Activated B cell treated with CpG ODN at 0.5 μM for 24 hours (primary cell): ENCODE data around the gene PSPN. TPM values are rescaled to one million over a fixed set of nuclear protein-coding genes. Genes with fewer than 3 reads are reported as not detected.

Experiments used
- ATAC-seq: fragments of 200-7000 bp; cut with Tn5 transposase; one replicate; pipeline ENCODE4 v1.10.0; 2021; ENCODE audit warnings: low read depth, mild to moderate bottlenecking, moderate library complexity
- CTCF ChIA-PET: fragments of 350-600 bp; sonication (Branson Sonifier 250); formaldehyde crosslinking; loops from one replicate; lab custom pipeline; 2021; ENCODE audit warnings: antibody characterized with exemption; lab: Charles Lee
- POLR2A ChIA-PET: fragments of 350-600 bp; sonication (Branson Sonifier 250); formaldehyde crosslinking; loops from one replicate; lab custom pipeline; 2021; ENCODE audit warnings: antibody characterized with exemption; lab: Charles Lee
- DNase-seq: peaks from one replicate; pipeline ENCODE4 v3.0.0; 2022
- H3K27ac Mint-ChIP-seq: one replicate; pipeline ENCODE4 v1.8.0; 2020; ENCODE audit warnings: mixed read lengths
- H3K27me3 Mint-ChIP-seq: one replicate; pipeline ENCODE4 v1.8.0; 2021; ENCODE audit warnings: mixed read lengths
- H3K36me3 Mint-ChIP-seq: one replicate; pipeline ENCODE4 v1.8.0; 2021; ENCODE audit warnings: low read depth, mixed read lengths
- H3K4me1 Mint-ChIP-seq: one replicate; pipeline ENCODE4 v1.8.0; 2021; ENCODE audit warnings: mixed read lengths
- H3K4me3 Mint-ChIP-seq: one replicate; pipeline ENCODE4 v1.8.0; 2020; ENCODE audit warnings: mild to moderate bottlenecking, mixed read lengths
- H3K9me3 Mint-ChIP-seq: one replicate; pipeline ENCODE4 v1.8.0; 2020; ENCODE audit warnings: mixed read lengths
- intact Hi-C: fragments of 100-400 bp; cut with micrococcal nuclease; formaldehyde crosslinking; loops from one replicate; pipeline ENCODE4 v1.15.1; 2024
- total RNA-seq: library from RNA; stranded (reverse); gene quantifications from 2 replicates; pipeline ENCODE4 v1.2.3, GENCODE V29; 2022
- TF ChIP-seq, protein P1 (sequence below): fragments of 200-600 bp; IDR thresholded peaks from one replicate; pipeline ENCODE4 v1.8.0; 2022; ENCODE audit warnings: antibody characterized with exemption, mild to moderate bottlenecking

The PSPN gene
- total RNA-seq, 1 donor from 2014 or later, result 2.4 TPM

GRCh38 chr19:6383188-6383587, 7.5 kb upstream of the PSPN start:
- H3K36me3 Mint-ChIP-seq, result peaks cover 86% of the 10 kb centered on the region
- no peaks in the 10 kb centered on the region for H3K4me1 Mint-ChIP-seq
- H3K27ac Mint-ChIP-seq, result no peak overlapping the region
- intact Hi-C loops, result no loop called here
- ChIA-PET POLR2A (no interaction called here), CTCF (no interaction called here)
- ATAC-seq, result no peak
- peaks cover 4% of the 10 kb centered on the region for H3K9me3 Mint-ChIP-seq
- DNase-seq, result no peak
- TF ChIP-seq, protein P1, sequence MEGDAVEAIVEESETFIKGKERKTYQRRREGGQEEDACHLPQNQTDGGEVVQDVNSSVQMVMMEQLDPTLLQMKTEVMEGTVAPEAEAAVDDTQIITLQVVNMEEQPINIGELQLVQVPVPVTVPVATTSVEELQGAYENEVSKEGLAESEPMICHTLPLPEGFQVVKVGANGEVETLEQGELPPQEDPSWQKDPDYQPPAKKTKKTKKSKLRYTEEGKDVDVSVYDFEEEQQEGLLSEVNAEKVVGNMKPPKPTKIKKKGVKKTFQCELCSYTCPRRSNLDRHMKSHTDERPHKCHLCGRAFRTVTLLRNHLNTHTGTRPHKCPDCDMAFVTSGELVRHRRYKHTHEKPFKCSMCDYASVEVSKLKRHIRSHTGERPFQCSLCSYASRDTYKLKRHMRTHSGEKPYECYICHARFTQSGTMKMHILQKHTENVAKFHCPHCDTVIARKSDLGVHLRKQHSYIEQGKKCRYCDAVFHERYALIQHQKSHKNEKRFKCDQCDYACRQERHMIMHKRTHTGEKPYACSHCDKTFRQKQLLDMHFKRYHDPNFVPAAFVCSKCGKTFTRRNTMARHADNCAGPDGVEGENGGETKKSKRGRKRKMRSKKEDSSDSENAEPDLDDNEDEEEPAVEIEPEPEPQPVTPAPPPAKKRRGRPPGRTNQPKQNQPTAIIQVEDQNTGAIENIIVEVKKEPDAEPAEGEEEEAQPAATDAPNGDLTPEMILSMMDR, result no peak
- no peaks in the 10 kb centered on the region for H3K27me3 Mint-ChIP-seq
- H3K4me3 Mint-ChIP-seq, result no peak overlapping the region

GRCh38 chr19:6381030-6381750, 5.5 kb upstream of the PSPN start:
- H3K36me3 Mint-ChIP-seq, result peaks cover 70% of the 10 kb centered on the region
- no peaks in the 10 kb centered on the region for H3K27me3 Mint-ChIP-seq
- H3K4me3 Mint-ChIP-seq, result no peak overlapping the region
- no peak for DNase-seq
- no peak overlapping the region for H3K27ac Mint-ChIP-seq
- no peaks in the 10 kb centered on the region for H3K4me1 Mint-ChIP-seq
- TF ChIP-seq, protein P1, result no peak
- CTCF ChIA-PET, result no interaction called here
- intact Hi-C loops, result no loop called here
- ATAC-seq, result no peak
- peaks cover 4% of the 10 kb centered on the region for H3K9me3 Mint-ChIP-seq
- POLR2A ChIA-PET, result no interaction called here

- DNase-seq (no peak), ATAC-seq (no peak)
- Mint-ChIP-seq H3K4me1 (no peaks in the 10 kb centered on the region), H3K27ac (no peak overlapping the region), H3K4me3 (no peak overlapping the region), H3K36me3 (peaks cover 56% of the 10 kb centered on the region), H3K9me3 (peaks cover 4% of the 10 kb centered on the region), H3K27me3 (no peaks in the 10 kb centered on the region)
- intact Hi-C loops, result no loop called here
- CTCF ChIA-PET, result no interaction called here
- POLR2A ChIA-PET, result no interaction called here
- TF ChIP-seq, protein P1, result no peak
Observed at GRCh38 chr19:6379744-6380143, 4.0 kb upstream of the PSPN start.

DNA sequence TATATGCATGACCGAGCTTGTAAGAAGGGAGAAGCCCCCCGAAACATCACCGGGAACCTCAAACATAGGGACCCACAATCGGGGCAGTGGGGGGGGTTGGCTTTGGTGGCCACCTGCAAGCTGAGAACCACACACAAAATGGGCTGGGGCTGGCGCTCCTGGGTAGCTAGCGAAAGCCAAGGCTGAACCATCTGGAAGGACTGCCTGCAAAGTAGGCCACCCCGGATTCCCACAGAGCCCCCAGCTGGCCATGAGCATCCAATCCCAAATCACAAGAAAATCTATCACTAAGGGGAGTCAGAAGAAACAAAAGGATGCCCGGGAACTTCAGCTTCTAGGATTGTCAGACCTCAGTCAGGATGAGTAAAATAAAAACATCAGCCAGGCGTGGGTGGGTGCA, 2.8 kb upstream of the PSPN start:
- Mint-ChIP-seq H3K4me1 (peaks cover 4% of the 10 kb centered on the region), H3K27me3 (no peaks in the 10 kb centered on the region), H3K36me3 (peaks cover 50% of the 10 kb centered on the region), H3K4me3 (no peak overlapping the region), H3K27ac (no peak overlapping the region), H3K9me3 (peaks cover 4% of the 10 kb centered on the region)
- ATAC-seq (no peak), DNase-seq (no peak)
- CTCF ChIA-PET, result no interaction called here
- TF ChIP-seq, protein P1, result no peak
- POLR2A ChIA-PET, result no interaction called here
- intact Hi-C loops, result no loop called here

- ATAC-seq (no peak), DNase-seq (no peak)
- CTCF ChIA-PET, result no interaction called here
- H3K27ac Mint-ChIP-seq, result no peak overlapping the region
- TF ChIP-seq, protein P1, result no peak
- H3K36me3 Mint-ChIP-seq, result peaks cover 46% of the 10 kb centered on the region
- POLR2A ChIA-PET, result interaction anchor here (0.7 kb wide), 1 partner anchor 430 kb away, joined by 5 read pairs; no protein-coding TSS in a partner anchor
- no peaks in the 10 kb centered on the region for H3K27me3 Mint-ChIP-seq
- intact Hi-C loops, result no loop called here
- H3K9me3 Mint-ChIP-seq, result peaks cover 4% of the 10 kb centered on the region
- H3K4me3 Mint-ChIP-seq, result no peak overlapping the region
- H3K4me1 Mint-ChIP-seq, result peaks cover 7% of the 10 kb centered on the region
Observed at GRCh38 chr19:6378041-6378440, 2.3 kb upstream of the PSPN start.
